K562 (cell line): ENCODE data around the gene BAD. TPM values are rescaled to one million over a fixed set of nuclear protein-coding genes. Genes with fewer than 3 reads are reported as not detected.

Source experiments
- ATAC-seq: fragments of 200-7000 bp; cut with Tn5 transposase; 3 replicates; pipeline ENCODE4 v1.9.1; 2020; ENCODE audit warnings: moderate library complexity
- BruUV-seq: library from RNA; stranded (reverse); fragments of 400-500 nt; replicated peaks from 2 replicates; lab custom pipeline; 2021; lab: Mats Ljungman, UMichigan
- CTCF ChIA-PET: fragments of 300-600 bp; formaldehyde crosslinking; extraction: SDS; loops from one replicate; lab custom pipeline; 2021; ENCODE audit warnings: low intra/inter-chr PET ratio; lab: Yijun Ruan, JAX
- POLR2A ChIA-PET: fragments of 300-600, 350-650 bp; sonication (Branson Sonifier 250); formaldehyde crosslinking; extraction: SDS; loops from one replicate; lab custom pipeline; 2021; ENCODE audit warnings: antibody characterized with exemption, inconsistent platforms; lab: Yijun Ruan, JAX
- DNase-seq, 4 experiments: peaks; one replicate each; pipeline versions ENCODE4 v3.0.0 to v3.0.0-alpha.2; 2011 to 2018; ENCODE audit warnings: low spot score in 3 of 4, mixed read lengths in 3 of 4; ENCODE audit errors: extremely low read depth in 1 of 4
- FAIRE-seq: peaks from 2 replicates; lab custom pipeline; 2011; peaks lifted over from hg19 to GRCh38; lab: Jason Lieb, UNC
- H2AFZ ChIP-seq: 2 replicates; pipeline ENCODE4 v1.6.0; 2011; ENCODE audit warnings: low read depth, low read length, control low read depth, inconsistent platforms
- H3K27ac ChIP-seq: fragments of 200-600 bp; 3 replicates; pipeline ENCODE4 v1.8.0; 2011; ENCODE audit warnings: low read depth, mild to moderate bottlenecking, control low read depth, inconsistent platforms, low read length, moderate library complexity, mixed read lengths; ENCODE audit errors: extremely low read depth
- H3K27me3 ChIP-seq, 2 experiments: fragments of 300-600 bp in 1 of 2; 2 replicates in 1 of 2; 3 replicates in 1 of 2; pipeline versions ENCODE4 v1.6.0 to v1.8.0; 2011; ENCODE audit warnings: inconsistent platforms in 2 of 2, low read length in 2 of 2, mild to moderate bottlenecking in 1 of 2, mixed read lengths in 1 of 2, moderate library complexity in 1 of 2; ENCODE audit not compliant: control insufficient read depth in 2 of 2, insufficient read depth in 2 of 2
- H3K36me3 ChIP-seq: fragments of 300-600 bp; 3 replicates; pipeline ENCODE4 v1.8.0; 2011; ENCODE audit warnings: mild to moderate bottlenecking, low read length, inconsistent platforms; ENCODE audit not compliant: control insufficient read depth, insufficient read depth
- H3K4me1 ChIP-seq, 2 experiments: fragments of 200-600 bp in 1 of 2; replicated peaks in 1 of 2; 2 replicates in 1 of 2; 3 replicates in 1 of 2; pipeline versions ENCODE4 v1.5.1 to v1.8.0; 2011; ENCODE audit warnings: inconsistent platforms in 2 of 2, low read length in 2 of 2, mild to moderate bottlenecking in 1 of 2, mixed read lengths in 1 of 2, moderate library complexity in 1 of 2; ENCODE audit not compliant: control insufficient read depth in 2 of 2, insufficient read depth in 2 of 2
- H3K4me2 ChIP-seq: 2 replicates; pipeline ENCODE4 v1.6.1; 2011; ENCODE audit warnings: low read length, control low read depth, inconsistent platforms, mixed read lengths; ENCODE audit not compliant: insufficient read depth
- H3K4me3 ChIP-seq: fragments of 200-600 bp; sonication (generic), shearing (Covaris generic); 2 replicates; pipeline ENCODE4 v1.5.1; 2016; ENCODE audit warnings: control low read depth, inconsistent platforms
- H3K79me2 ChIP-seq: fragments of 200-600 bp; 3 replicates; pipeline ENCODE4 v1.8.0; 2011; ENCODE audit warnings: low read length, inconsistent platforms; ENCODE audit not compliant: control insufficient read depth, insufficient read depth
- H3K9ac ChIP-seq, 2 experiments: 2 replicates each; pipeline versions ENCODE4 v1.6.0 to v1.6.1; 2011; ENCODE audit warnings: low read depth in 2 of 2, low read length in 2 of 2, control low read depth in 1 of 2, inconsistent platforms in 1 of 2, mild to moderate bottlenecking in 1 of 2, mixed read lengths in 1 of 2; ENCODE audit not compliant: insufficient read depth in 1 of 2
- H3K9me1 ChIP-seq: one replicate; pipeline ENCODE4 v1.6.0; 2011; ENCODE audit warnings: inconsistent platforms, mild to moderate bottlenecking, low read length, moderate library complexity; ENCODE audit not compliant: control insufficient read depth, insufficient read depth
- H3K9me3 ChIP-seq: replicated peaks from 2 replicates; pipeline ENCODE4 v1.5.1; 2011; ENCODE audit warnings: low read depth, low read length, inconsistent platforms; ENCODE audit not compliant: control insufficient read depth, insufficient read depth
- H4K20me1 ChIP-seq: replicated peaks from 2 replicates; pipeline ENCODE4 v1.6.1; 2011; ENCODE audit warnings: low read length, inconsistent platforms, mixed read lengths; ENCODE audit not compliant: control insufficient read depth, insufficient read depth
- CTBP1 ChIP-seq: fragments of 450-650 bp; IDR thresholded peaks from 2 replicates; pipeline ENCODE4 v1.6.1; 2016; ENCODE audit warnings: borderline replicate concordance
- EGR1 ChIP-seq: fragments of 450-650 bp; conservative IDR thresholded peaks from 2 replicates; pipeline ENCODE4 v1.6.1; 2017; ENCODE audit warnings: mild to moderate bottlenecking
- ETS2 ChIP-seq: IDR thresholded peaks from 2 replicates; pipeline ENCODE4 v1.6.1; 2016; ENCODE audit warnings: borderline replicate concordance, missing genetic modification characterization, mild to moderate bottlenecking, moderate library complexity, missing compliant biosample characterization; ENCODE audit not compliant: poor library complexity, severe bottlenecking
- FOXA3 ChIP-seq, 2 experiments: fragments of 450-650 bp in 1 of 2; sonication (generic) in 1 of 2; formaldehyde crosslinking; IDR thresholded peaks in 1 of 2; conservative IDR thresholded peaks in 1 of 2; 2 replicates each; pipeline versions ENCODE4 v1.4.0 to v1.8.0; 2020 to 2022; ENCODE audit warnings: mild to moderate bottlenecking in 2 of 2, missing genetic modification reagents in 1 of 2
- NFE2L1 ChIP-seq: fragments of 450-650 bp; IDR thresholded peaks from 2 replicates; pipeline ENCODE4 v1.6.1; 2016; ENCODE audit warnings: missing genetic modification characterization, low read depth, mild to moderate bottlenecking, missing compliant biosample characterization, moderate library complexity, borderline replicate concordance
- PYGO2 ChIP-seq: fragments of 450-650 bp; IDR thresholded peaks from 2 replicates; pipeline ENCODE4 v1.6.1; 2016; ENCODE audit warnings: mild to moderate bottlenecking, missing genetic modification characterization, moderate library complexity, missing compliant biosample characterization
- ZNF695 ChIP-seq: fragments of 450-650 bp; formaldehyde crosslinking; IDR thresholded peaks from 2 replicates; pipeline ENCODE4 v1.4.0; 2020; ENCODE audit warnings: mild to moderate bottlenecking, moderate library complexity
- WGBS: fragments of 100-300 bp; shearing (Covaris generic); methylation state at CpG from one replicate; pipeline ENCODE4 v1.1.6; 2016; ENCODE audit warnings: low coverage, mixed read lengths; ENCODE audit not compliant: insufficient coverage; ENCODE audit errors: missing lambda C conversion rate; 5-methylcytosine and 5-hydroxymethylcytosine counted together
- in situ Hi-C: fragments of 300-500 bp; cut with MboI; formaldehyde crosslinking; loops from 4 replicates; pipeline ENCODE4 v1.15.0; 2018; ENCODE audit warnings: inconsistent platforms, mixed read lengths
- intact Hi-C: fragments of 100-400 bp; cut with micrococcal nuclease; formaldehyde crosslinking; loops from 2 replicates; pipeline ENCODE4 v1.14.2; 2022
- polyA plus RNA-seq, 8 experiments: library from polyadenylated mRNA; depleted of rRNA in 4 of 8; stranded (reverse) in 5 of 8; unstranded in 3 of 8; fragments of >200 nt; fragmentation: Nextera tagmentation in 2 of 8; fragmentation: Illumina TruSeq in 1 of 8; extraction: Ambion mirVana in 2 of 8; extraction: Trizol in 1 of 8; gene quantifications; 2 replicates each; pipeline versions ENCODE4 v1.2.1 to v1.2.3, GENCODE V29; 2011 to 2014; ENCODE audit warnings: inconsistent platforms in 1 of 8, missing spikeins in 1 of 8
- total RNA-seq, 7 experiments: library from RNA; depleted of rRNA in 6 of 7; stranded (reverse); fragments of >200 nt in 6 of 7; fragmentation: Illumina TruSeq in 2 of 7; extraction: Trizol in 2 of 7; gene quantifications; 2 replicates each; pipeline versions ENCODE4 v1.2.1 to v1.2.3, GENCODE V29; 2011 to 2021; ENCODE audit warnings: low replicate concordance in 1 of 7
- TF ChIP-seq, protein P1 (sequence below), 2 experiments: IDR thresholded peaks; 2 replicates each; pipeline ENCODE4 v1.6.1; 2011; ENCODE audit warnings: borderline replicate concordance in 1 of 2, control low read depth in 1 of 2, low read depth in 1 of 2, low read length in 1 of 2, mild to moderate bottlenecking in 1 of 2, mixed read lengths in 1 of 2, moderate library complexity in 1 of 2; ENCODE audit not compliant: insufficient read depth in 1 of 2, insufficient read length in 1 of 2, poor library complexity in 1 of 2, severe bottlenecking in 1 of 2; ENCODE audit errors: extremely low read depth in 1 of 2
- TF ChIP-seq, protein P2 (sequence below): fragments of 450-650 bp; formaldehyde crosslinking; IDR thresholded peaks from 2 replicates; pipeline ENCODE4 v1.4.0; 2020; ENCODE audit warnings: mild to moderate bottlenecking, mixed read lengths
- TF ChIP-seq, protein P3 (sequence below): fragments of 450-650 bp; IDR thresholded peaks from 2 replicates; pipeline ENCODE4 v1.6.1; 2017; ENCODE audit warnings: antibody characterized with exemption, mild to moderate bottlenecking

BAD gene
- total and polyA plus RNA-seq, 9 of the 15 experiments (the other 6 are each of a cell fraction or from before 2014, with no cell fraction given): 0.61 to 45.6 (median 11.8) TPM

DNA sequence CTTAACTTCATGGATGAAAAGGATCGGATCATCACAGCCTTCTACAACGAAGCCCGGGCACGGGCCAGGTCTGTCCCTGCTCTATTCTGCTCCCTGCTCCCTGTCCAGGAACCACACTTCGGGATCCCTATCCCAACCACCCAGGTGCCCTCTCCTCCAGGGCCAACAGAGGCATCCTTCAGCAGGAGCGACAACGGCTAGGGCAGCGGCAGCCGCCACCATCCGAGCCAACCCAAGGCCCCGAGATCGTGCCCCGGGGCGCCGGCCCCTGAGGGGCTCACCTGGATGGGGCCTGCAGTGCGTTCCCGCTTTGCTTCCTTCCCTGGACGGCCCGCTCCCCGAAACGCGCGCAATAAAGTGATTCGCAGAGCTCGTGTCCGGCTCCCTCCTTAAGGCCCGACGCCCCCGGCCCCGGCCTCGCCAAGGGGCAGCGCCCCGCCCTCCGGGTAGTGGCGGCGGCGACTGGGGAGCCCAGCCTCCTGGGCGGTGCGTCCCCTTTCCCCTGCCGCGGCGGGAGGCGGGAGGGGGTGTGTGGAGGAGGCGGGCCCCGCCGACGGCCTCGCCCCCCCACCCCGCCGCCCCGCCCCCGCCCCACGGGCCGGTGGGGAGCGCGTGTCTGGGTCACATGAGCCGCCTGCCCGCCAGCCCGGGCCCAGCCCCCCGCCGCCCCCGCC, 50.4 kb downstream of the BAD start, which contains the start of gene VEGFB:
Gene VEGFB, plus strand, starts transcription at position 672 of the 674 bp plus-strand sequence. CDS start 250 bp downstream, outside the sequence.
- H2AFZ ChIP-seq: no peak within 1 kb of the TSS; the same call in 1 of the 2 replicates
- DNase-seq (peak; percentile 84 to 87 (median 86)), ATAC-seq (peak; percentile 67), FAIRE-seq (no peak)
- peaks cover 39% of the 10 kb centered on the region for H3K79me2 ChIP-seq
- H3K4me2 ChIP-seq: peak within 1 kb of the TSS; percentile 88
- CTCF ChIA-PET: no interaction called here
- intact Hi-C loops: no loop called here
- POLR2A ChIA-PET: interaction anchor here (2.2 kb wide), 1 partner anchor 11 kb away, joined by 10 read pairs; no protein-coding TSS in a partner anchor
- H3K27me3 ChIP-seq: no peaks in the 10 kb centered on the region
- H4K20me1 ChIP-seq: no peaks in the 10 kb centered on the region
- peaks cover 37% of the 10 kb centered on the region; the same call in 2 of the 3 replicates for H3K36me3 ChIP-seq
- H3K9me3 ChIP-seq: no peaks in the 10 kb centered on the region
- peak within 1 kb of the TSS; percentile 71 for H3K4me3 ChIP-seq
- in situ Hi-C loops: no loop called here
- no peaks in the 10 kb centered on the region for H3K9me1 ChIP-seq
- H3K27ac ChIP-seq: peak within 1 kb of the TSS; percentile 62; the same call in 2 of the 3 replicates
- H3K9ac ChIP-seq: peak within 1 kb of the TSS; percentile 58 to 91
- peaks cover 37 to 70% of the 10 kb centered on the region in 2 experiments for H3K4me1 ChIP-seq
- 14% methylated on average over 31 of the region's 62 CpGs for WGBS
- BruUV-seq: TSS peak; percentile 47
- TF ChIP-seq, protein P1, sequence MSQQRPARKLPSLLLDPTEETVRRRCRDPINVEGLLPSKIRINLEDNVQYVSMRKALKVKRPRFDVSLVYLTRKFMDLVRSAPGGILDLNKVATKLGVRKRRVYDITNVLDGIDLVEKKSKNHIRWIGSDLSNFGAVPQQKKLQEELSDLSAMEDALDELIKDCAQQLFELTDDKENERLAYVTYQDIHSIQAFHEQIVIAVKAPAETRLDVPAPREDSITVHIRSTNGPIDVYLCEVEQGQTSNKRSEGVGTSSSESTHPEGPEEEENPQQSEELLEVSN (IDR thresholded peaks at IDR 0.05; ENCODE audit: borderline replicate concordance in 1 of 2, extremely low read depth in 1 of 2, insufficient read depth in 1 of 2, insufficient read length in 1 of 2, low read depth in 1 of 2, low read length in 1 of 2, poor library complexity in 1 of 2, severe bottlenecking in 1 of 2): peak in 1 of 2 experiments; percentile 66
- TF ChIP-seq ETS2 (tag) (no peak), PYGO2 (no peak), ZNF695 (CRISPR knock-in tag) (no peak), EGR1 (peak; percentile 75), CTBP1 (peak; percentile 26; the same call in 1 of the 2 replicates), NFE2L1 (tag) (no peak), FOXA3 (CRISPR knock-in tag; conservative IDR thresholded peaks at IDR 0.05 in 1 of 2, IDR thresholded peaks at IDR 0.05 in 1 of 2) (no peak)
- TF ChIP-seq, protein P2, sequence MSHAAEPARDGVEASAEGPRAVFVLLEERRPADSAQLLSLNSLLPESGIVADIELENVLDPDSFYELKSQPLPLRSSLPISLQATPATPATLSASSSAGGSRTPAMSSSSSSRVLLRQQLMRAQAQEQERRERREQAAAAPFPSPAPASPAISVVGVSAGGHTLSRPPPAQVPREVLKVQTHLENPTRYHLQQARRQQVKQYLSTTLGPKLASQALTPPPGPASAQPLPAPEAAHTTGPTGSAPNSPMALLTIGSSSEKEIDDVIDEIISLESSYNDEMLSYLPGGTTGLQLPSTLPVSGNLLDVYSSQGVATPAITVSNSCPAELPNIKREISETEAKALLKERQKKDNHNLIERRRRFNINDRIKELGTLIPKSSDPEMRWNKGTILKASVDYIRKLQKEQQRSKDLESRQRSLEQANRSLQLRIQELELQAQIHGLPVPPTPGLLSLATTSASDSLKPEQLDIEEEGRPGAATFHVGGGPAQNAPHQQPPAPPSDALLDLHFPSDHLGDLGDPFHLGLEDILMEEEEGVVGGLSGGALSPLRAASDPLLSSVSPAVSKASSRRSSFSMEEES (CRISPR knock-in tag): no peak
- TF ChIP-seq, protein P3, sequence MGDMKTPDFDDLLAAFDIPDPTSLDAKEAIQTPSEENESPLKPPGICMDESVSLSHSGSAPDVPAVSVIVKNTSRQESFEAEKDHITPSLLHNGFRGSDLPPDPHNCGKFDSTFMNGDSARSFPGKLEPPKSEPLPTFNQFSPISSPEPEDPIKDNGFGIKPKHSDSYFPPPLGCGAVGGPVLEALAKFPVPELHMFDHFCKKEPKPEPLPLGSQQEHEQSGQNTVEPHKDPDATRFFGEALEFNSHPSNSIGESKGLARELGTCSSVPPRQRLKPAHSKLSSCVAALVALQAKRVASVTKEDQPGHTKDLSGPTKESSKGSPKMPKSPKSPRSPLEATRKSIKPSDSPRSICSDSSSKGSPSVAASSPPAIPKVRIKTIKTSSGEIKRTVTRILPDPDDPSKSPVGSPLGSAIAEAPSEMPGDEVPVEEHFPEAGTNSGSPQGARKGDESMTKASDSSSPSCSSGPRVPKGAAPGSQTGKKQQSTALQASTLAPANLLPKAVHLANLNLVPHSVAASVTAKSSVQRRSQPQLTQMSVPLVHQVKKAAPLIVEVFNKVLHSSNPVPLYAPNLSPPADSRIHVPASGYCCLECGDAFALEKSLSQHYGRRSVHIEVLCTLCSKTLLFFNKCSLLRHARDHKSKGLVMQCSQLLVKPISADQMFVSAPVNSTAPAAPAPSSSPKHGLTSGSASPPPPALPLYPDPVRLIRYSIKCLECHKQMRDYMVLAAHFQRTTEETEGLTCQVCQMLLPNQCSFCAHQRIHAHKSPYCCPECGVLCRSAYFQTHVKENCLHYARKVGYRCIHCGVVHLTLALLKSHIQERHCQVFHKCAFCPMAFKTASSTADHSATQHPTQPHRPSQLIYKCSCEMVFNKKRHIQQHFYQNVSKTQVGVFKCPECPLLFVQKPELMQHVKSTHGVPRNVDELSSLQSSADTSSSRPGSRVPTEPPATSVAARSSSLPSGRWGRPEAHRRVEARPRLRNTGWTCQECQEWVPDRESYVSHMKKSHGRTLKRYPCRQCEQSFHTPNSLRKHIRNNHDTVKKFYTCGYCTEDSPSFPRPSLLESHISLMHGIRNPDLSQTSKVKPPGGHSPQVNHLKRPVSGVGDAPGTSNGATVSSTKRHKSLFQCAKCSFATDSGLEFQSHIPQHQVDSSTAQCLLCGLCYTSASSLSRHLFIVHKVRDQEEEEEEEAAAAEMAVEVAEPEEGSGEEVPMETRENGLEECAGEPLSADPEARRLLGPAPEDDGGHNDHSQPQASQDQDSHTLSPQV: 0 out of 2 replicates have a peak, but pooled peaks have one; percentile 24
